ENCODE measurements around the gene SKAP1.

- TF ChIP-seq CTCF (IDR thresholded peaks at IDR 0.05) (no peak), POLR2A (IDR thresholded peaks at IDR 0.05) (no peak)
These were observed 269.6 kb downstream of the SKAP1 start for GRCh38 chr17:48160177-48161081.

Data from heart left ventricle (tissue), 13 donors.